GM18870 (cell line): ENCODE data around the gene DISC1.
"Not testable (repeated sequence)": the region's sequence is repeated elsewhere in the genome, so short reads cannot be mapped to it uniquely, and the experiment has no call there.

Experiments used
- ATAC-seq: cut with Tn5 transposase; IDR thresholded peaks from one replicate; pipeline ENCODE4 v1.9.1; 2021; ENCODE audit warnings: moderate library complexity; ENCODE audit not compliant: unreplicated experiment

The DISC1 gene

GRCh38 chr1:231666937-231667608 lies 40.5 kb downstream of the DISC1 start:
- ATAC-seq, result no peak

GRCh38 chr1:231667896-231668506 lies 41.4 kb downstream of the DISC1 start:
- no peak for ATAC-seq

- no peak for ATAC-seq
These were observed 42.2 kb downstream of the DISC1 start for GRCh38 chr1:231668826-231669225.

- ATAC-seq, result not testable (repeated sequence)
These were observed 43.5 kb downstream of the DISC1 start for GRCh38 chr1:231669864-231670621.

GRCh38 chr1:231670755-231671154 lies 44.2 kb downstream of the DISC1 start:
- ATAC-seq, result no peak

GRCh38 chr1:231674575-231674974 lies 48.0 kb downstream of the DISC1 start:
- no peak for ATAC-seq

GRCh38 chr1:231676487-231676886 lies 49.9 kb downstream of the DISC1 start:
- no peak for ATAC-seq

- ATAC-seq, result no peak
These were observed 50.9 kb downstream of the DISC1 start for GRCh38 chr1:231677442-231677841.

GRCh38 chr1:231678011-231678432 lies 51.4 kb downstream of the DISC1 start:
- ATAC-seq, result no peak

- no peak for ATAC-seq
These were observed 52.5 kb downstream of the DISC1 start for GRCh38 chr1:231679109-231679508.

GRCh38 chr1:231681006-231681405 lies 54.4 kb downstream of the DISC1 start:
- ATAC-seq, result no peak

- no peak for ATAC-seq
These were observed 56.2 kb downstream of the DISC1 start for GRCh38 chr1:231682779-231683178.

GRCh38 chr1:231683439-231684165 lies 57.0 kb downstream of the DISC1 start:
- no peak for ATAC-seq

GRCh38 chr1:231684356-231685244 lies 58.0 kb downstream of the DISC1 start:
- no peak for ATAC-seq

GRCh38 chr1:231686384-231686783 lies 59.8 kb downstream of the DISC1 start:
- ATAC-seq, result no peak

GRCh38 chr1:231688989-231689388 lies 62.4 kb downstream of the DISC1 start:
- ATAC-seq, result no peak

- ATAC-seq, result no peak
These were observed 63.5 kb downstream of the DISC1 start for GRCh38 chr1:231690059-231690458.

- ATAC-seq, result no peak
These were observed 65.1 kb downstream of the DISC1 start for GRCh38 chr1:231691618-231692259.

GRCh38 chr1:231693361-231694074 lies 66.9 kb downstream of the DISC1 start:
- ATAC-seq, result no peak
